NT2/D1 (cell line): ENCODE measurements around the gene GPR152.

Experiments
- SUZ12 ChIP-seq: IDR thresholded peaks from 2 replicates; pipeline ENCODE4 v1.6.1; 2011; ENCODE audit not compliant: insufficient read length, insufficient read depth; ENCODE audit errors: extremely low read depth
- YY1 ChIP-seq: IDR thresholded peaks from 2 replicates; pipeline ENCODE4 v1.6.1; 2011; ENCODE audit not compliant: insufficient read length, insufficient read depth
- ZNF274 ChIP-seq: IDR thresholded peaks from 2 replicates; pipeline ENCODE4 v1.6.1; 2011; ENCODE audit warnings: mild to moderate bottlenecking, low read depth, low read length

DNA sequence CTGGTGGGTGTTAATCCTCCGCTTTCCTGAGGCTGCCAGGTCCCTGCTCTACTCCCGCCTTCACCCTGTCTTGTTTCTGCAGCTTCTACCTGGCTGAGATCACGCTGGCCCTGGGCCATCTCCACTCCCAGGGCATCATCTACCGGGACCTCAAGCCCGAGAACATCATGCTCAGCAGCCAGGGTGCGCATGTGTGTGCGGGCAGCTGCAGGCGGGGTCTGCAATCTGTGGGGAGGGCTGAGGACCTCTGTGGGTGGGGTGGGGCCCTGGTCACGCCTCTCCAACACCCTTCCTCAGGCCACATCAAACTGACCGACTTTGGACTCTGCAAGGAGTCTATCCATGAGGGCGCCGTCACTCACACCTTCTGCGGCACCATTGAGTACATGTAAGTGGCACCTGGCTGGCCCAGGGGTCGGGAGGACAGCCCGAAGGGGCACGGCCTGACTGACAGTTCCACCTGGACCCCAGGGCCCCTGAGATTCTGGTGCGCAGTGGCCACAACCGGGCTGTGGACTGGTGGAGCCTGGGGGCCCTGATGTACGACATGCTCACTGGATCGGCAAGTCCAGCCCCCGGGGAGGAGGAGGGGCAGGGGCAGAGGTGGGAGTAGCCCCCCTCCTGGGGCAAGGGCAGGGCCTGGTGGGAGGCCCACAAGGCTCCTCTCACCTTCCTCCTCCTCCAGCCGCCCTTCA is 19.7 kb downstream of the GPR152 start:
- TF ChIP-seq ZNF274 (no peak), YY1 (no peak), SUZ12 (no peak)
